Sigmoid colon (tissue), 7 donors: ENCODE results near the gene TTC27. TPM values are rescaled to one million over a fixed set of nuclear protein-coding genes. Genes with fewer than 3 reads are reported as not detected.

Experiments used
- DNase-seq: peaks from one replicate; pipeline ENCODE4 v3.0.0-alpha.2; 2019
- H3K27ac ChIP-seq, 4 donors: fragments of 200-600 bp; sonication (generic); one replicate each; pipeline ENCODE4 v1.5.1; 2016 to 2019; ENCODE audit warnings: mild to moderate bottlenecking in 1 of 4
- H3K27me3 ChIP-seq, 3 donors: fragments of 200-600 bp; sonication (generic); one replicate each; pipeline ENCODE4 v1.5.1; 2019; ENCODE audit warnings: mild to moderate bottlenecking in 1 of 3
- H3K36me3 ChIP-seq, 4 donors: fragments of 200-600 bp; sonication (generic); one replicate each; pipeline ENCODE4 v1.5.1; 2016 to 2019
- H3K4me1 ChIP-seq, 4 donors: fragments of 200-600 bp; sonication (generic); one replicate each; pipeline ENCODE4 v1.5.1; 2017 to 2019
- H3K4me3 ChIP-seq, 4 donors: fragments of 200-600 bp; sonication (generic); one replicate each; pipeline ENCODE4 v1.5.1; 2017 to 2019; ENCODE audit warnings: mild to moderate bottlenecking in 2 of 4, moderate library complexity in 1 of 4
- H3K9me3 ChIP-seq, 4 donors: fragments of 200-600 bp in 3 of 4; sonication (generic) in 3 of 4; one replicate each; pipeline versions ENCODE4 v1.5.1 to v1.6.1; 2013 to 2019
- CTCF ChIP-seq, 4 experiments: fragments of 450-650 bp in 3 of 4; fragments of 200-600 bp in 1 of 4; IDR thresholded peaks; one replicate each; pipeline ENCODE4 v1.5.1; 2016 to 2019; ENCODE audit warnings: antibody characterized with exemption in 4 of 4, mild to moderate bottlenecking in 3 of 4, moderate library complexity in 2 of 4
- EP300 ChIP-seq, 4 donors: sonication (generic); formaldehyde crosslinking; IDR thresholded peaks; one replicate each; pipeline ENCODE4 v1.6.1; 2017; ENCODE audit warnings: antibody characterized with exemption in 4 of 4
- POLR2A ChIP-seq, 2 donors: fragments of 450-650 bp; IDR thresholded peaks; one replicate each; pipeline ENCODE4 v1.6.1; 2016; ENCODE audit warnings: antibody characterized with exemption in 2 of 2, mild to moderate bottlenecking in 2 of 2, moderate library complexity in 2 of 2
- POLR2AphosphoS5 ChIP-seq, 4 donors: sonication (generic); formaldehyde crosslinking; IDR thresholded peaks; one replicate each; pipeline ENCODE4 v1.6.1; 2017; ENCODE audit warnings: antibody characterized with exemption in 4 of 4
- WGBS, 2 donors: extraction: QIAGEN DNeasy Blood & Tissue Kit; methylation state at CpG; one replicate each; pipeline ENCODE4 v1.1.7; 2013; 5-methylcytosine and 5-hydroxymethylcytosine counted together
- intact Hi-C: fragments of 100-400 bp; cut with DNase I; formaldehyde crosslinking; loops from one replicate; pipeline ENCODE4 v1.15.1; 2023
- polyA plus RNA-seq, 3 donors: library from polyadenylated mRNA; stranded (reverse); fragments of 200-250 nt; gene quantifications; one replicate each; pipeline ENCODE4 v1.2.3, GENCODE V29; 2013
- total RNA-seq, 4 donors: library from RNA; depleted of rRNA; stranded (reverse); fragments of >200 nt; gene quantifications; one replicate each; pipeline ENCODE4 v1.1.0, GENCODE V29; 2016
- donor health status: healthy with polysubstance abuse.
- donor health status: Bipolar disorder and iron deficiency.
- donor health status: healthy.

TTC27 gene
- total and polyA plus RNA-seq, 7 donors, result 3.0 to 22.5 (median 14.1) TPM

- TF ChIP-seq POLR2AphosphoS5 (IDR thresholded peaks at IDR 0.05), result no peak
- TF ChIP-seq POLR2A (IDR thresholded peaks at IDR 0.05), result no peak
- no peak overlapping the region for H3K4me3 ChIP-seq
- no peak overlapping the region for H3K27ac ChIP-seq
- no peaks in the 10 kb centered on the region for H3K9me3 ChIP-seq
- peaks cover 0 to 26% (median 2%) of the 10 kb centered on the region in 4 donors for H3K36me3 ChIP-seq
- intact Hi-C loops, result no loop called here
- 75 to 94% methylated on average over 7 of the region's 7 CpGs for WGBS, 2 donors
- peaks cover 0 to 7% (median 3%) of the 10 kb centered on the region in 4 donors for H3K4me1 ChIP-seq
- no peak for DNase-seq
- no peaks in the 10 kb centered on the region for H3K27me3 ChIP-seq
Measured at GRCh38 chr2:32756074-32756727, 128.4 kb downstream of the TTC27 start.

- 92 to 97% methylated on average over 11 of the region's 11 CpGs for WGBS, 2 donors
- Histone ChIP-seq H3K9me3 (no peaks in the 10 kb centered on the region), H3K36me3 (peaks cover 0 to 26% (median 2%) of the 10 kb centered on the region in 4 donors), H3K4me1 (no peaks in the 10 kb centered on the region), H3K4me3 (no peak overlapping the region), H3K27me3 (no peaks in the 10 kb centered on the region), H3K27ac (no peak overlapping the region)
- intact Hi-C loops, result no loop called here
- no peak for TF ChIP-seq POLR2A (IDR thresholded peaks at IDR 0.05)
- TF ChIP-seq EP300 (IDR thresholded peaks at IDR 0.05), result no peak
- no peak for TF ChIP-seq CTCF (IDR thresholded peaks at IDR 0.05)
- TF ChIP-seq POLR2AphosphoS5 (IDR thresholded peaks at IDR 0.05), result no peak
- no peak for DNase-seq
Measured at GRCh38 chr2:32758232-32758631, 130.4 kb downstream of the TTC27 start.

- Histone ChIP-seq H3K36me3 (peaks cover 0 to 26% (median 2%) of the 10 kb centered on the region in 4 donors), H3K27me3 (no peaks in the 10 kb centered on the region), H3K27ac (no peak overlapping the region), H3K4me3 (no peak overlapping the region), H3K9me3 (no peaks in the 10 kb centered on the region), H3K4me1 (no peaks in the 10 kb centered on the region)
- no peak for DNase-seq
- TF ChIP-seq EP300 (IDR thresholded peaks at IDR 0.05) (no peak), CTCF (IDR thresholded peaks at IDR 0.05) (no peak), POLR2A (IDR thresholded peaks at IDR 0.05) (no peak), POLR2AphosphoS5 (IDR thresholded peaks at IDR 0.05) (no peak)
- 95 to 96% methylated on average over 4 of the region's 4 CpGs for WGBS, 2 donors
- intact Hi-C loops, result no loop called here
Measured at GRCh38 chr2:32760628-32761027, 132.8 kb downstream of the TTC27 start.

- Histone ChIP-seq H3K27me3 (no peaks in the 10 kb centered on the region), H3K9me3 (no peaks in the 10 kb centered on the region), H3K4me1 (peaks cover 0 to 3% (median 0%) of the 10 kb centered on the region in 4 donors), H3K4me3 (no peak overlapping the region), H3K36me3 (no peaks in the 10 kb centered on the region), H3K27ac (no peak overlapping the region)
- DNase-seq, result no peak
- intact Hi-C loops, result no loop called here
- TF ChIP-seq POLR2A (IDR thresholded peaks at IDR 0.05), result no peak
- WGBS, 2 donors, result 91 to 92% methylated on average over 1 of the region's 1 CpG
Measured at GRCh38 chr2:32768387-32769174, 140.7 kb downstream of the TTC27 start.

GRCh38 chr2:32770360-32770759 is 142.5 kb downstream of the TTC27 start:
- intact Hi-C loops, result loop anchor here (5.0 to 10.0 kb wide), 2 partner anchors 177 to 604 kb away; partner anchors contain the start of gene LTBP1
- TF ChIP-seq CTCF (IDR thresholded peaks at IDR 0.05), result no peak
- no peak for TF ChIP-seq EP300 (IDR thresholded peaks at IDR 0.05)
- no peak for TF ChIP-seq POLR2A (IDR thresholded peaks at IDR 0.05)
- TF ChIP-seq POLR2AphosphoS5 (IDR thresholded peaks at IDR 0.05), result no peak
- WGBS, 2 donors, result 86 to 92% methylated on average over 5 of the region's 5 CpGs

More at GRCh38 chr2:32770360-32770759, 142.5 kb downstream of the TTC27 start:
- H3K27ac ChIP-seq, result no peak overlapping the region
- peaks cover 0 to 3% (median 0%) of the 10 kb centered on the region in 4 donors for H3K4me1 ChIP-seq
- H3K4me3 ChIP-seq, result no peak overlapping the region
- no peaks in the 10 kb centered on the region for H3K36me3 ChIP-seq
- H3K27me3 ChIP-seq, result no peaks in the 10 kb centered on the region
- no peaks in the 10 kb centered on the region for H3K9me3 ChIP-seq
- no peak for DNase-seq
